ENCODE measurements around the gene NACC1. TPM values are rescaled to one million over a fixed set of nuclear protein-coding genes. Genes with fewer than 3 reads are reported as not detected.
A peak's percentile ranks its signal among the peaks of the same experiment; 100 is the strongest.

NACC1 gene
- total and polyA plus RNA-seq, 2 of the 13 experiments (the other 11 are each of a cell fraction or from before 2014, with no cell fraction given) = 31.8 to 42.3 TPM

- TF ChIP-seq FOXP4 (CRISPR knock-in tag; IDR thresholded peaks at IDR 0.05) (peak; percentile 54), ZNF331 (CRISPR knock-in tag; IDR thresholded peaks at IDR 0.05) (peak; percentile 31; the same call in 1 of the 2 replicates), SMAD1 (CRISPR knock-in tag; IDR thresholded peaks at IDR 0.05; ENCODE audit: borderline replicate concordance, low read depth) (peak; percentile 37; the same call in 1 of the 2 replicates), KLF13 (CRISPR knock-in tag; IDR thresholded peaks at IDR 0.05) (no peak; the same call in 1 of the 2 replicates), PAXIP1 (CRISPR knock-in tag; conservative IDR thresholded peaks at IDR 0.05) (peak; percentile 58), ZNF746 (CRISPR knock-in tag; IDR thresholded peaks at IDR 0.05) (0 out of 2 replicates have a peak, but pooled peaks have one; percentile 42), SP1 (IDR thresholded peaks at IDR 0.05) (no peak), SP1 (CRISPR knock-in tag; IDR thresholded peaks at IDR 0.05) (peak; percentile 65; the same call in 1 of the 2 replicates), PBX2 (CRISPR knock-in tag; IDR thresholded peaks at IDR 0.05) (no peak), SNAPC2 (CRISPR knock-in tag; IDR thresholded peaks at IDR 0.05) (no peak), ETV6 (CRISPR knock-in tag; conservative IDR thresholded peaks at IDR 0.05) (peak; percentile 71; the same call in 1 of the 2 replicates), NCOA5 (CRISPR knock-in tag; IDR thresholded peaks at IDR 0.05) (no peak), KDM6A (CRISPR knock-in tag; IDR thresholded peaks at IDR 0.05; ENCODE audit: low read depth) (0 out of 2 replicates have a peak, but pooled peaks have one; percentile 11), MTA1 (CRISPR knock-in tag; IDR thresholded peaks at IDR 0.05; ENCODE audit: borderline replicate concordance) (0 out of 2 replicates have a peak, but pooled peaks have one; percentile 55), NFYB (CRISPR knock-in tag; IDR thresholded peaks at IDR 0.05) (peak; percentile 45; the same call in 1 of the 2 replicates), THRA (CRISPR knock-in tag; IDR thresholded peaks at IDR 0.05; ENCODE audit: borderline replicate concordance) (peak; percentile 75), MED13 (CRISPR knock-in tag; IDR thresholded peaks at IDR 0.05) (0 out of 2 replicates have a peak, but pooled peaks have one; percentile 49), SP2 (CRISPR knock-in tag; IDR thresholded peaks at IDR 0.05) (peak; percentile 59; the same call in 1 of the 2 replicates)
Measured at GRCh38 chr19:13151605-13152355, 33.7 kb downstream of the NACC1 start (continued).

Measured in HepG2 (cell line).